ENCODE measurements around the gene ZNF441.

Gene ZNF441

DNA sequence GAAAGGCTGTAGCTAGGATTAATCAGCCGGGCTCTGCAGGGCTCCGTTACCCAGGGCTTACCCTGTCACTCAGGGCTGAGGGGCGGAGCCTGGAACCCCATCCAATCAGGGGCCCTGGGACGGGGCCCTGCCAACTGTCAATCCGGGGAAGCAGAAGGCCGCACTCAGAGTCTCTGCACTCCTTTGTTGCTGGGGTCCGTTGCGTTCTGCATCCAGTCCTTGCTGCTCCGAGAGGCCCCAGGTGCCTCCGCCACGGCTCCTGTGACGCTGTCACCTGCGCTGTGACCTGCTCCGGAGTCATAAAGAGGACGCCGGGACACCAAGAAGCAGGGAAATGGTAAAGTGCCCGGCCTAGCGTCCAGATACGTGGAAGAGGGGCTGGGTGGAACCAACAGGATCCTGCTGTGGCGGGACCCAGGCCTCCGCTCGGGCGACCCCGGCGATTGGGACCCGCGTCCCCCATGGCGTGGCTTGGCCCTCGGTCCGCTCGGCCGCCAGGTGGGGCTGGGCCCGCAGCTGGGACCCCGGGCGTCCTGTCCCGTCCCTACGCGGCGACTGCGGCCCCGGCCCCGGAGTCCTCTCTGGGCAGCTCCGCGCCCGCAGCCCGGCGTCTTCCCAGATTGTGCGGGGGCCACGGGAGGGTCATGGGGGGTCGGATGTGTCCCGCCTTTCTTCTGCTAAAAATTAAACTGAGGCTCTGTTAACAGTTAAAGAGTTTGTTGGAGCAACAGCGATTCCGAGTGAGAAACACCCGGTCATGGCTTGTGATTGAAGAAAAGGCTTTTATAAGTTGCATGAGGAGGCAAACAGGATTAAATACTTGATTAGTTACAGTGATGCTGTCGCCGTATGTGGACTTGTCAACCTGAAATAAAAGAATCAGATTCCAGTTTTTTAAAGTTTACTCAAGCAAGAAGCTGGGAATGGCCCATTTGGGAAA, 31.9 kb downstream of the ZNF441 start, which contains the start of gene ZNF491:
Gene ZNF491, plus strand, starts transcription at position 133 of the 940 bp plus-strand sequence. CDS start 7,431 bp downstream, outside the sequence.
- Histone ChIP-seq H3K27ac (ENCODE audit: low read length) (peak within 1 kb of the TSS; percentile 78), H4K20me1 (ENCODE audit: insufficient read depth, low read length) (no peaks in the 10 kb centered on the region), H3K4me3 (ENCODE audit: low read depth in 1 of 2, low read length in 2 of 2) (peak within 1 kb of the TSS; percentile 45 to 87), H3K4me2 (ENCODE audit: insufficient read depth, low read length) (peak within 1 kb of the TSS; percentile 73), H3K36me3 (ENCODE audit: insufficient read depth, low read length) (no peaks in the 10 kb centered on the region; the same call in 1 of the 2 replicates), H3K27me3 (ENCODE audit: insufficient read depth, low read length, poor library complexity) (no peaks in the 10 kb centered on the region), H2AFZ (ENCODE audit: low read depth, low read length) (peak within 1 kb of the TSS; percentile 95), H3K9me3 (ENCODE audit: insufficient read depth, low read length, severe bottlenecking) (no peaks in the 10 kb centered on the region), H3K79me2 (ENCODE audit: insufficient read depth, low read length) (no peaks in the 10 kb centered on the region; the same call in 1 of the 2 replicates), H3K9ac (ENCODE audit: low read depth, low read length) (peak within 1 kb of the TSS; percentile 73), H3K4me1 (ENCODE audit: insufficient read depth, low read length) (peaks cover 25% of the 10 kb centered on the region)
- TF ChIP-seq, protein P1, sequence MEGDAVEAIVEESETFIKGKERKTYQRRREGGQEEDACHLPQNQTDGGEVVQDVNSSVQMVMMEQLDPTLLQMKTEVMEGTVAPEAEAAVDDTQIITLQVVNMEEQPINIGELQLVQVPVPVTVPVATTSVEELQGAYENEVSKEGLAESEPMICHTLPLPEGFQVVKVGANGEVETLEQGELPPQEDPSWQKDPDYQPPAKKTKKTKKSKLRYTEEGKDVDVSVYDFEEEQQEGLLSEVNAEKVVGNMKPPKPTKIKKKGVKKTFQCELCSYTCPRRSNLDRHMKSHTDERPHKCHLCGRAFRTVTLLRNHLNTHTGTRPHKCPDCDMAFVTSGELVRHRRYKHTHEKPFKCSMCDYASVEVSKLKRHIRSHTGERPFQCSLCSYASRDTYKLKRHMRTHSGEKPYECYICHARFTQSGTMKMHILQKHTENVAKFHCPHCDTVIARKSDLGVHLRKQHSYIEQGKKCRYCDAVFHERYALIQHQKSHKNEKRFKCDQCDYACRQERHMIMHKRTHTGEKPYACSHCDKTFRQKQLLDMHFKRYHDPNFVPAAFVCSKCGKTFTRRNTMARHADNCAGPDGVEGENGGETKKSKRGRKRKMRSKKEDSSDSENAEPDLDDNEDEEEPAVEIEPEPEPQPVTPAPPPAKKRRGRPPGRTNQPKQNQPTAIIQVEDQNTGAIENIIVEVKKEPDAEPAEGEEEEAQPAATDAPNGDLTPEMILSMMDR (IDR thresholded peaks at IDR 0.05; ENCODE audit: borderline replicate concordance, extremely low read depth, low read length, poor library complexity, severe bottlenecking), result peak; percentile 49
- no peak for TF ChIP-seq EZH2 (IDR thresholded peaks at IDR 0.05; ENCODE audit: borderline replicate concordance, low read depth, low read length, severe bottlenecking)
- DNase-seq, result peak; percentile 93
- ATAC-seq (ENCODE audit: insufficient read depth, low read depth), result peak; percentile 99

DNA sequence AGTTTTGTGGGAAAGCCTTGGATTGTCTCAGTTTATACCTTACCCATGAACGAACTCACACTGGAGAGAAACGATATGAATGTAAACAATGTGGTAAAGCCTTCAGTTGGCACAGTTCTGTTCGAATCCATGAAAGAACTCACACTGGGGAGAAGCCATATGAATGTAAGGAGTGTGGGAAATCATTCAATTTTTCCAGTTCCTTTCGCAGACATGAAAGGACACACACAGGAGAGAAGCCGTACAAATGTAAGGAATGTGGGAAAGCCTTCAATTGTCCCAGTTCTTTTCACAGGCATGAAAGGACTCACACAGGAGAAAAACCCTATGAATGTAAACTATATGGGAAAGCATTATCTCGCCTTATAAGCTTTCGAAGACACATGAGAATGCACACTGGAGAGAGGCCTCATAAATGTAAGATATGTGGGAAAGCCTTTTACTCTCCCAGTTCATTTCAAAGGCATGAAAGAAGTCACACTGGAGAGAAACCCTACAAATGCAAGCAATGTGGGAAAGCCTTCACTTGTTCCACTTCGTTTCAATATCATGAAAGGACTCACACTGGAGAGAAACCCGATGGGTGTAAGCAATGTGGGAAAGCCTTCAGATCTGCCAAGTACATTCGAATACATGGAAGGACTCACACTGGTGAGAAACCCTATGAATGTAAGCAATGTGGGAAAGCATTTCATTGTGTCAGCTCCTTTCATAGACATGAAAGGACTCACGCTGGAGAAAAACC, 39.7 kb downstream of the ZNF441 start:
- Histone ChIP-seq H3K4me2 (ENCODE audit: insufficient read depth, low read length) (no peak overlapping the region), H3K9ac (ENCODE audit: low read depth, low read length) (no peak overlapping the region), H4K20me1 (ENCODE audit: insufficient read depth, low read length) (no peaks in the 10 kb centered on the region), H3K36me3 (ENCODE audit: insufficient read depth, low read length) (peaks cover 33% of the 10 kb centered on the region; the same call in 1 of the 2 replicates), H3K27me3 (ENCODE audit: insufficient read depth, low read length, poor library complexity) (no peaks in the 10 kb centered on the region), H3K4me1 (ENCODE audit: insufficient read depth, low read length) (no peaks in the 10 kb centered on the region), H3K79me2 (ENCODE audit: insufficient read depth, low read length) (no peaks in the 10 kb centered on the region), H3K27ac (ENCODE audit: low read length) (no peak overlapping the region), H3K4me3 (ENCODE audit: low read depth in 1 of 2, low read length in 2 of 2) (no peak overlapping the region), H2AFZ (ENCODE audit: low read depth, low read length) (no peak overlapping the region), H3K9me3 (ENCODE audit: insufficient read depth, low read length, severe bottlenecking) (peaks cover 21% of the 10 kb centered on the region)
- ATAC-seq (ENCODE audit: insufficient read depth, low read depth) (no peak), DNase-seq (no peak)
- no peak for TF ChIP-seq EZH2 (IDR thresholded peaks at IDR 0.05; ENCODE audit: borderline replicate concordance, low read depth, low read length, severe bottlenecking)
- TF ChIP-seq, protein P1 (IDR thresholded peaks at IDR 0.05; ENCODE audit: borderline replicate concordance, extremely low read depth, low read length, poor library complexity, severe bottlenecking), result no peak

DNA sequence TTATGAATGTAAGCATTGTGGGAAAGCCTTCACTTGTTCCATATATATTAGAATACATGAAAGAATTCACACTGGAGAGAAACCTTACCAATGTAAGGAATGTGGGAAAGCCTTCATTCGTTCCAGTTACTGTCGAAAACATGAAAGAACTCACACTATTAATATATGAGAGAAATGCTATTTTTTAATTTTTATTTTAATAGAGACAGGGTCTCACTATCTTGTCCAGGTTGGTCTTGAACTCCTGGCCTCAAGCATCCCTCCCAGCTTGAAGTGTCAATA, 40.2 kb downstream of the ZNF441 start:
- no peak overlapping the region for H3K4me3 ChIP-seq (ENCODE audit: low read depth in 1 of 2, low read length in 2 of 2)
- no peak overlapping the region for H3K9ac ChIP-seq (ENCODE audit: low read depth, low read length)
- peaks cover 21% of the 10 kb centered on the region for H3K9me3 ChIP-seq (ENCODE audit: insufficient read depth, low read length, severe bottlenecking)
- no peaks in the 10 kb centered on the region for H3K79me2 ChIP-seq (ENCODE audit: insufficient read depth, low read length)
- H4K20me1 ChIP-seq (ENCODE audit: insufficient read depth, low read length), result no peaks in the 10 kb centered on the region
- no peak overlapping the region for H2AFZ ChIP-seq (ENCODE audit: low read depth, low read length)
- peaks cover 33% of the 10 kb centered on the region; the same call in 1 of the 2 replicates for H3K36me3 ChIP-seq (ENCODE audit: insufficient read depth, low read length)
- TF ChIP-seq, protein P1 (IDR thresholded peaks at IDR 0.05; ENCODE audit: borderline replicate concordance, extremely low read depth, low read length, poor library complexity, severe bottlenecking), result no peak
- no peak for TF ChIP-seq EZH2 (IDR thresholded peaks at IDR 0.05; ENCODE audit: borderline replicate concordance, low read depth, low read length, severe bottlenecking)
- H3K4me2 ChIP-seq (ENCODE audit: insufficient read depth, low read length), result no peak overlapping the region
- H3K27ac ChIP-seq (ENCODE audit: low read length), result no peak overlapping the region
- no peaks in the 10 kb centered on the region for H3K4me1 ChIP-seq (ENCODE audit: insufficient read depth, low read length)
- no peak for ATAC-seq (ENCODE audit: insufficient read depth, low read depth)
- no peak for DNase-seq
- no peaks in the 10 kb centered on the region for H3K27me3 ChIP-seq (ENCODE audit: insufficient read depth, low read length, poor library complexity)

All from DND-41 (cell line).